ENCODE results near the gene FUT8. TPM values are rescaled to one million over a fixed set of nuclear protein-coding genes. Genes with fewer than 3 reads are reported as not detected.

FUT8 gene
- total RNA-seq, 1 experiment from 2014 or later, result 129 TPM

- CTCF ChIA-PET, result interaction anchor here (0.6 to 2.9 kb wide), 17 partner anchors 11 to 655 kb away, joined by 3 to 60 read pairs (median 4); no protein-coding TSS in a partner anchor
- Mint-ChIP-seq H3K9me3 (ENCODE audit: low read depth, unreplicated experiment) (no peaks in the 10 kb centered on the region), H3K4me1 (ENCODE audit: low read depth, unreplicated experiment) (no peaks in the 10 kb centered on the region), H3K27me3 (ENCODE audit: unreplicated experiment) (no peaks in the 10 kb centered on the region), H3K4me3 (ENCODE audit: low read depth, unreplicated experiment) (peak overlapping the region; percentile 79), H3K27ac (ENCODE audit: unreplicated experiment) (no peak overlapping the region), H3K36me3 (ENCODE audit: insufficient read depth, unreplicated experiment) (peaks cover 36% of the 10 kb centered on the region)
- intact Hi-C loops (cut with micrococcal nuclease; ENCODE audit: unreplicated experiment), result loop anchor here (1.0 to 5.0 kb wide), 5 partner anchors 192 to 652 kb away; no protein-coding TSS in a partner anchor
- no peak for TF ChIP-seq CTCF (IDR thresholded peaks at IDR 0.05; ENCODE audit: unreplicated experiment)
- no TSS peak for BruUV-seq (replicated peaks)
- no peak for DNase-seq
These were observed 3.1 kb downstream of the FUT8 start for GRCh38 chr14:65415613-65416012.

GRCh38 chr14:65419593-65420252 is 7.2 kb downstream of the FUT8 start:
- Mint-ChIP-seq H3K36me3 (ENCODE audit: insufficient read depth, unreplicated experiment) (peaks cover 2% of the 10 kb centered on the region), H3K4me3 (ENCODE audit: low read depth, unreplicated experiment) (no peak overlapping the region), H3K9me3 (ENCODE audit: low read depth, unreplicated experiment) (no peaks in the 10 kb centered on the region), H3K4me1 (ENCODE audit: low read depth, unreplicated experiment) (peaks cover 12% of the 10 kb centered on the region), H3K27ac (ENCODE audit: unreplicated experiment) (no peak overlapping the region), H3K27me3 (ENCODE audit: unreplicated experiment) (no peaks in the 10 kb centered on the region)
- TF ChIP-seq CTCF (IDR thresholded peaks at IDR 0.05; ENCODE audit: unreplicated experiment), result no peak
- CTCF ChIA-PET, result no interaction called here
- no peak for DNase-seq
- BruUV-seq (replicated peaks), result no TSS peak
- intact Hi-C loops (cut with micrococcal nuclease; ENCODE audit: unreplicated experiment), result loop anchor here (5.0 kb wide), 2 partner anchors 188 to 648 kb away; no protein-coding TSS in a partner anchor

- Mint-ChIP-seq H3K36me3 (ENCODE audit: insufficient read depth, unreplicated experiment) (no peaks in the 10 kb centered on the region), H3K9me3 (ENCODE audit: low read depth, unreplicated experiment) (no peaks in the 10 kb centered on the region), H3K4me1 (ENCODE audit: low read depth, unreplicated experiment) (peaks cover 20% of the 10 kb centered on the region), H3K27ac (ENCODE audit: unreplicated experiment) (no peak overlapping the region), H3K4me3 (ENCODE audit: low read depth, unreplicated experiment) (no peak overlapping the region), H3K27me3 (ENCODE audit: unreplicated experiment) (no peaks in the 10 kb centered on the region)
- CTCF ChIA-PET, result no interaction called here
- BruUV-seq (replicated peaks), result no TSS peak
- no peak for TF ChIP-seq CTCF (IDR thresholded peaks at IDR 0.05; ENCODE audit: unreplicated experiment)
- intact Hi-C loops (cut with micrococcal nuclease; ENCODE audit: unreplicated experiment), result no loop called here
- DNase-seq, result no peak
These were observed 8.9 kb downstream of the FUT8 start for GRCh38 chr14:65421201-65421981.

GRCh38 chr14:65422088-65422834 is 9.7 kb downstream of the FUT8 start:
- no peak overlapping the region for H3K27ac Mint-ChIP-seq (ENCODE audit: unreplicated experiment)
- CTCF ChIA-PET, result interaction anchor here (0.6 to 0.7 kb wide), 2 partner anchors 12 to 183 kb away, joined by 3 read pairs; no protein-coding TSS in a partner anchor
- H3K9me3 Mint-ChIP-seq (ENCODE audit: low read depth, unreplicated experiment), result no peaks in the 10 kb centered on the region
- H3K4me1 Mint-ChIP-seq (ENCODE audit: low read depth, unreplicated experiment), result peaks cover 20% of the 10 kb centered on the region
- no peak overlapping the region for H3K4me3 Mint-ChIP-seq (ENCODE audit: low read depth, unreplicated experiment)
- no peaks in the 10 kb centered on the region for H3K27me3 Mint-ChIP-seq (ENCODE audit: unreplicated experiment)
- no peaks in the 10 kb centered on the region for H3K36me3 Mint-ChIP-seq (ENCODE audit: insufficient read depth, unreplicated experiment)
- no TSS peak for BruUV-seq (replicated peaks)
- intact Hi-C loops (cut with micrococcal nuclease; ENCODE audit: unreplicated experiment), result no loop called here
- no peak for TF ChIP-seq CTCF (IDR thresholded peaks at IDR 0.05; ENCODE audit: unreplicated experiment)
- no peak for DNase-seq

Data from Calu3 (cell line).